HCT116 (cell line): ENCODE results near the gene ATF7IP. TPM values are rescaled to one million over a fixed set of nuclear protein-coding genes. Genes with fewer than 3 reads are reported as not detected.

Source experiments
- ATAC-seq: fragments of 200-7000 bp; cut with Tn5 transposase; 2 replicates; pipeline ENCODE4 v1.9.1; 2020; ENCODE audit warnings: mild to moderate bottlenecking, moderate library complexity
- BruUV-seq: library from RNA; stranded (reverse); fragments of 400-500 nt; replicated peaks from 2 replicates; lab custom pipeline; 2021; lab: Mats Ljungman, UMichigan
- CTCF ChIA-PET: fragments of 300-600 bp; sonication (Branson Sonifier 250); formaldehyde crosslinking; loops from one replicate; lab custom pipeline; 2021; ENCODE audit warnings: antibody characterized with exemption; lab: Charles Lee
- POLR2A ChIA-PET: fragments of 300-600, 350-600 bp; sonication (Branson Sonifier 250); formaldehyde crosslinking; loops from one replicate; lab custom pipeline; 2021; ENCODE audit warnings: antibody characterized with exemption; lab: Charles Lee
- RAD21 ChIA-PET, 2 experiments: fragments of 300-600 bp; sonication (Branson Sonifier 250); formaldehyde crosslinking; loops; one replicate each; lab custom pipeline; 2023; ENCODE audit warnings: low total read pairs in 2 of 2; ENCODE audit not compliant: uncharacterized antibody in 2 of 2, unreplicated experiment in 2 of 2, low non-redundant PET in 1 of 2; lab: Charles Lee
- DNase-seq: peaks from one replicate; pipeline ENCODE4 v3.0.0-alpha.2; 2010; ENCODE audit warnings: low read depth, low spot score
- H2AFZ ChIP-seq: fragments of 200-600 bp; shearing (Covaris generic), sonication (generic); 2 replicates; pipeline ENCODE4 v1.6.1; 2017; ENCODE audit warnings: low read depth, mixed run types, mixed read lengths, antibody characterized with exemption, low read length; ENCODE audit not compliant: poor library complexity, severe bottlenecking
- H3K27ac ChIP-seq: 2 replicates; pipeline ENCODE4 v1.5.1; 2012; ENCODE audit warnings: low read depth, low read length
- H3K27me3 ChIP-seq: fragments of 200-600 bp; sonication (generic); 2 replicates; pipeline ENCODE4 v1.6.1; 2016; ENCODE audit warnings: mixed run types, low read length, mixed read lengths; ENCODE audit not compliant: insufficient read depth
- H3K36me3 ChIP-seq, 2 experiments: fragments of 200-500 bp in 1 of 2; fragments of 200-600 bp in 1 of 2; sonication (Bioruptor generic) in 1 of 2; sonication (generic) in 1 of 2; 2 replicates each; pipeline versions ENCODE4 v1.5.1 to v1.6.1; 2014 to 2016; ENCODE audit warnings: low read length in 2 of 2, inconsistent platforms in 1 of 2, mixed read lengths in 1 of 2, mixed run types in 1 of 2; ENCODE audit not compliant: insufficient read depth in 2 of 2, control insufficient read depth in 1 of 2
- H3K4me1 ChIP-seq, 2 experiments: fragments of 200-600 bp in 1 of 2; sonication (generic) in 1 of 2; 2 replicates each; pipeline versions ENCODE4 v1.5.1 to v1.6.1; 2012 to 2017; ENCODE audit warnings: low read length in 2 of 2, inconsistent platforms in 1 of 2, mild to moderate bottlenecking in 1 of 2, mixed read lengths in 1 of 2, mixed run types in 1 of 2, moderate library complexity in 1 of 2; ENCODE audit not compliant: insufficient read depth in 2 of 2, control insufficient read depth in 1 of 2
- H3K4me2 ChIP-seq: fragments of 200-600 bp; sonication (generic); 2 replicates; pipeline ENCODE4 v1.6.1; 2017; ENCODE audit warnings: mixed run types, low read length, mixed read lengths
- H3K4me3 ChIP-seq, 2 experiments: fragments of 200-600 bp in 1 of 2; sonication (generic) in 1 of 2; replicated peaks in 1 of 2; 2 replicates each; pipeline ENCODE4 v1.5.1; 2011 to 2016; ENCODE audit warnings: low read length in 2 of 2, control low read depth in 1 of 2, low read depth in 1 of 2, mild to moderate bottlenecking in 1 of 2, mixed read lengths in 1 of 2, mixed run types in 1 of 2
- H3K79me2 ChIP-seq: fragments of 200-600 bp; sonication (generic); 2 replicates; pipeline ENCODE4 v1.6.1; 2017; ENCODE audit warnings: mild to moderate bottlenecking, mixed run types, low read length, moderate library complexity, mixed read lengths; ENCODE audit not compliant: insufficient read depth
- H3K9ac ChIP-seq: fragments of 200-600 bp; sonication (generic); 2 replicates; pipeline ENCODE4 v1.6.1; 2016; ENCODE audit warnings: low read length, mixed read lengths
- H3K9me2 ChIP-seq: fragments of 200-600 bp; sonication (generic), shearing (Covaris generic); 2 replicates; pipeline ENCODE4 v1.6.1; 2017; ENCODE audit warnings: mixed run types, mild to moderate bottlenecking, moderate library complexity; ENCODE audit not compliant: insufficient read depth
- H3K9me3 ChIP-seq, 2 experiments: fragments of 200-500 bp in 1 of 2; fragments of 200-600 bp in 1 of 2; sonication (Bioruptor generic) in 1 of 2; sonication (generic) in 1 of 2; 2 replicates each; pipeline ENCODE4 v1.6.1; 2014 to 2017; ENCODE audit warnings: low read length in 2 of 2, mixed read lengths in 2 of 2, inconsistent platforms in 1 of 2, low read depth in 1 of 2, mild to moderate bottlenecking in 1 of 2, mixed run types in 1 of 2, moderate library complexity in 1 of 2; ENCODE audit not compliant: control insufficient read depth in 1 of 2, insufficient read depth in 1 of 2
- H4K20me1 ChIP-seq: fragments of 200-600 bp; sonication (generic), shearing (Covaris generic); 2 replicates; pipeline ENCODE4 v1.6.1; 2017; ENCODE audit warnings: mixed run types, mild to moderate bottlenecking, moderate library complexity; ENCODE audit not compliant: insufficient read depth
- CBX3 ChIP-seq: IDR thresholded peaks from 2 replicates; pipeline ENCODE4 v1.6.1; 2012; ENCODE audit warnings: low read depth
- CEBPB ChIP-seq: IDR thresholded peaks from 2 replicates; pipeline ENCODE4 v1.6.1; 2012; ENCODE audit warnings: low read depth
- ELF1 ChIP-seq: IDR thresholded peaks from 2 replicates; pipeline ENCODE4 v1.6.1; 2012; ENCODE audit warnings: low read depth, borderline replicate concordance
- EZH2phosphoT487 ChIP-seq: fragments of 200-600 bp; IDR thresholded peaks from 2 replicates; pipeline ENCODE4 v1.6.1; 2018; ENCODE audit warnings: antibody characterized with exemption, borderline replicate concordance
- MAX ChIP-seq: IDR thresholded peaks from 2 replicates; pipeline ENCODE4 v1.6.1; 2012
- TCF7L2 ChIP-seq: IDR thresholded peaks from 2 replicates; pipeline ENCODE4 v1.7.0; 2011; ENCODE audit warnings: borderline replicate concordance, inconsistent platforms; ENCODE audit not compliant: insufficient read depth, insufficient read length; ENCODE audit errors: extremely low read depth
- ZNF274 ChIP-seq: fragments of 200-500 bp; sonication (Bioruptor generic); IDR thresholded peaks from 2 replicates; pipeline ENCODE4 v1.6.1; 2014; ENCODE audit warnings: mild to moderate bottlenecking, low read depth, low read length, inconsistent platforms
- intact Hi-C: fragments of 100-400 bp; cut with micrococcal nuclease; formaldehyde crosslinking; loops from 2 replicates; pipeline ENCODE4 v1.10.0; 2022
- total RNA-seq: library from RNA; stranded (reverse); gene quantifications from one replicate; pipeline ENCODE4 v1.2.1, GENCODE V29; 2021; ENCODE audit not compliant: unreplicated experiment
- TF ChIP-seq, protein P1 (sequence below): IDR thresholded peaks from 2 replicates; pipeline ENCODE4 v1.6.1; 2011; ENCODE audit warnings: mild to moderate bottlenecking, low read length, moderate library complexity; ENCODE audit not compliant: insufficient replicate concordance; ENCODE audit errors: extremely low read depth
- TF ChIP-seq, protein P2 (sequence below): IDR thresholded peaks from 2 replicates; pipeline ENCODE4 v1.6.1; 2012

ATF7IP gene
- total RNA-seq, 1 experiment from 2014 or later: 38.6 TPM

DNA sequence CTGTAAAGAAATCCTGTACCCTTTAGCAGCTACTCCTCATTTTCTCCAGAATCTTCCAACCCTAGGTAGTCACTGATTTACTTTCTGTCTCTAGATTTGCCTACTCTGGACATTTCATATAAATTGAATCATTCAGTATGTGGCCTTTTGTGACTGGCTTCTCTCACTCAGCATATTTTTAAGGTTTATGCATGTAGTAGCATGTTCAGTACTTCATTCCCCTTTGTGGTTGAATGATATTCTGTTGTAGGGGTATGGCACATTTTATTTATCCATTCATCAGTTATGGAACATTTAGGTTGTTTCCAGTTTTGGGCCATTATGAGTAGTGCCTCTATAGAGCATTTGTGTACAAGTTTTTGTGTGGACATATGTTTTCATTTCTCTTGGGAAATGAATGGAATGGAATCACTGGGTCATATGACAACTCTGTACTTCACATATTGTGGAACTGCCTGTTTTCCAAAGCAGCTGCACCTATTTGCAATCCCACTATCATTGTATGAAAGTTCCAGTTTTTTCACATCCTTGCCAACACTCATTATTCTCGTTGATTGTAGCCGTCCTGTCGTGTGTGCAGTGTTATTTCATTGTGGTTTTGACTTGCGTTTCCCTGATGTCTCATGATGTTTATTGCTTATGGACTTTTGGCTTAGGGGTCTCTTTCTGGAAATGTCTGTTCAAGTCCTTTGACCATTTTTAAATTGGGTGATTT, 57.2 kb downstream of the ATF7IP start:
- H3K9me3 ChIP-seq: peaks cover 0 to 3% of the 10 kb centered on the region in 2 experiments; a peak in 2 of 4 replicates
- no peak for DNase-seq
- CTCF ChIA-PET: no interaction called here
- H2AFZ ChIP-seq: no peak overlapping the region
- ATAC-seq: no peak
- H3K4me2 ChIP-seq: no peak overlapping the region
- peaks cover 49% of the 10 kb centered on the region for H3K79me2 ChIP-seq
- intact Hi-C loops: no loop called here
- H3K4me1 ChIP-seq: peaks cover 0 to 8% of the 10 kb centered on the region in 2 experiments; a peak in 2 of 4 replicates
- no peak overlapping the region for H3K4me3 ChIP-seq
- peaks cover 0 to 5% of the 10 kb centered on the region in 2 experiments; a peak in 1 of 4 replicates for H3K36me3 ChIP-seq
- no peaks in the 10 kb centered on the region for H3K27me3 ChIP-seq
- no peaks in the 10 kb centered on the region for H4K20me1 ChIP-seq
- no TSS peak for BruUV-seq
- no peaks in the 10 kb centered on the region for H3K9me2 ChIP-seq
- no peak overlapping the region for H3K27ac ChIP-seq
- TF ChIP-seq TCF7L2 (no peak), ELF1 (no peak), CEBPB (no peak), EZH2phosphoT487 (no peak), CBX3 (no peak), ZNF274 (no peak)
- TF ChIP-seq, all 23 proteins: peak for 0
- ChIA-PET POLR2A (no interaction called here), RAD21 (no interaction called here)
- no peak overlapping the region for H3K9ac ChIP-seq

- Histone ChIP-seq H3K27me3 (no peaks in the 10 kb centered on the region), H3K9me3 (peaks cover 0 to 3% of the 10 kb centered on the region in 2 experiments; a peak in 2 of 4 replicates), H3K9ac (no peak overlapping the region), H3K4me1 (no peaks in the 10 kb centered on the region), H3K27ac (no peak overlapping the region), H3K79me2 (peaks cover 50% of the 10 kb centered on the region), H3K4me2 (no peak overlapping the region), H3K36me3 (peaks cover 0 to 5% of the 10 kb centered on the region in 2 experiments; a peak in 1 of 4 replicates), H3K9me2 (no peaks in the 10 kb centered on the region), H3K4me3 (no peak overlapping the region), H2AFZ (no peak overlapping the region), H4K20me1 (no peaks in the 10 kb centered on the region)
- intact Hi-C loops: no loop called here
- DNase-seq: no peak
- RAD21 ChIA-PET: interaction anchor here in 1 of 2 experiments (0.6 kb wide), 1 partner anchor 118 kb away, joined by 5 read pairs; no protein-coding TSS in a partner anchor
- POLR2A ChIA-PET: interaction anchor here (0.7 kb wide), 1 partner anchor 13 kb away, joined by 3 read pairs; no protein-coding TSS in a partner anchor
- BruUV-seq: no TSS peak
- TF ChIP-seq, protein P1, sequence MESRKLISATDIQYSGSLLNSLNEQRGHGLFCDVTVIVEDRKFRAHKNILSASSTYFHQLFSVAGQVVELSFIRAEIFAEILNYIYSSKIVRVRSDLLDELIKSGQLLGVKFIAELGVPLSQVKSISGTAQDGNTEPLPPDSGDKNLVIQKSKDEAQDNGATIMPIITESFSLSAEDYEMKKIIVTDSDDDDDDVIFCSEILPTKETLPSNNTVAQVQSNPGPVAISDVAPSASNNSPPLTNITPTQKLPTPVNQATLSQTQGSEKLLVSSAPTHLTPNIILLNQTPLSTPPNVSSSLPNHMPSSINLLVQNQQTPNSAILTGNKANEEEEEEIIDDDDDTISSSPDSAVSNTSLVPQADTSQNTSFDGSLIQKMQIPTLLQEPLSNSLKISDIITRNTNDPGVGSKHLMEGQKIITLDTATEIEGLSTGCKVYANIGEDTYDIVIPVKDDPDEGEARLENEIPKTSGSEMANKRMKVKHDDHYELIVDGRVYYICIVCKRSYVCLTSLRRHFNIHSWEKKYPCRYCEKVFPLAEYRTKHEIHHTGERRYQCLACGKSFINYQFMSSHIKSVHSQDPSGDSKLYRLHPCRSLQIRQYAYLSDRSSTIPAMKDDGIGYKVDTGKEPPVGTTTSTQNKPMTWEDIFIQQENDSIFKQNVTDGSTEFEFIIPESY: no peak
- TF ChIP-seq, protein P2, sequence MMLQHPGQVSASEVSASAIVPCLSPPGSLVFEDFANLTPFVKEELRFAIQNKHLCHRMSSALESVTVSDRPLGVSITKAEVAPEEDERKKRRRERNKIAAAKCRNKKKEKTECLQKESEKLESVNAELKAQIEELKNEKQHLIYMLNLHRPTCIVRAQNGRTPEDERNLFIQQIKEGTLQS: no peak
- TF ChIP-seq MAX: no peak
- CTCF ChIA-PET: interaction anchor here (0.8 kb wide), 1 partner anchor 186 kb away, joined by 3 read pairs; no protein-coding TSS in a partner anchor
- no peak for ATAC-seq
These were observed 59.1 kb downstream of the ATF7IP start for GRCh38 chr12:14424545-14424944.
